Activated T-cell treated with anti-CD3 and anti-CD28 coated beads for 4 hours (primary cell): ENCODE data around the gene TRERF1.

Experiments used
- DNase-seq: peaks from one replicate; pipeline ENCODE4 v3.0.0-alpha.2; 2020

The TRERF1 gene

GRCh38 chr6:42393339-42393738 is 58.4 kb downstream of the TRERF1 start:
- no peak for DNase-seq

GRCh38 chr6:42392833-42393232 is 58.9 kb downstream of the TRERF1 start:
- no peak for DNase-seq

GRCh38 chr6:42391441-42391840 is 60.3 kb downstream of the TRERF1 start:
- DNase-seq, result no peak

- peak; percentile 35 for DNase-seq
Measured at GRCh38 chr6:42390228-42390934, 61.3 kb downstream of the TRERF1 start.

GRCh38 chr6:42389736-42390135 is 62.0 kb downstream of the TRERF1 start:
- no peak for DNase-seq

- no peak for DNase-seq
Measured at GRCh38 chr6:42388046-42388445, 63.7 kb downstream of the TRERF1 start.

- peak; percentile 36 for DNase-seq
Measured at GRCh38 chr6:42387336-42387735, 64.4 kb downstream of the TRERF1 start.

- no peak for DNase-seq
Measured at GRCh38 chr6:42385339-42385738, 66.4 kb downstream of the TRERF1 start.

- DNase-seq, result no peak
Measured at GRCh38 chr6:42383421-42384205, 68.1 kb downstream of the TRERF1 start.

- no peak for DNase-seq
Measured at GRCh38 chr6:42381850-42382249, 69.9 kb downstream of the TRERF1 start.

- DNase-seq, result no peak
Measured at GRCh38 chr6:42380228-42380979, 71.3 kb downstream of the TRERF1 start.

GRCh38 chr6:42378536-42378935 is 73.2 kb downstream of the TRERF1 start:
- no peak for DNase-seq

- DNase-seq, result no peak
Measured at GRCh38 chr6:42378125-42378524, 73.6 kb downstream of the TRERF1 start.

- no peak for DNase-seq
Measured at GRCh38 chr6:42375007-42375635, 76.6 kb downstream of the TRERF1 start.

GRCh38 chr6:42374018-42374669 is 77.6 kb downstream of the TRERF1 start:
- no peak for DNase-seq

GRCh38 chr6:42372699-42373098 is 79.0 kb downstream of the TRERF1 start:
- no peak for DNase-seq

GRCh38 chr6:42370323-42370985 is 81.3 kb downstream of the TRERF1 start:
- DNase-seq, result no peak

- no peak for DNase-seq
Measured at GRCh38 chr6:42369568-42369967, 82.2 kb downstream of the TRERF1 start.

- DNase-seq, result peak; percentile 61
Measured at GRCh38 chr6:42368181-42368580, 83.5 kb downstream of the TRERF1 start.

- DNase-seq, result no peak
Measured at GRCh38 chr6:42367353-42368011, 84.2 kb downstream of the TRERF1 start.

GRCh38 chr6:42366999-42367352 is 84.8 kb downstream of the TRERF1 start:
- DNase-seq, result no peak
